DOHH2 (cell line): ENCODE measurements around the gene RAD51B.
"Not testable (repeated sequence)": the region's sequence is repeated elsewhere in the genome, so short reads cannot be mapped to it uniquely, and the experiment has no call there.

Experiments
- H3F3A ChIP-seq: fragments of 200-600 bp; sonication (generic), shearing (Covaris generic); 2 replicates; pipeline ENCODE4 v1.6.0; 2016; ENCODE audit warnings: antibody characterized with exemption, mild to moderate bottlenecking; ENCODE audit not compliant: control insufficient read depth, insufficient read depth
- H3K27ac ChIP-seq: fragments of 200-600 bp; sonication (generic); 2 replicates; pipeline ENCODE4 v1.5.1; 2014; ENCODE audit warnings: low read depth, mild to moderate bottlenecking, low read length, moderate library complexity
- H3K27me3 ChIP-seq: fragments of 200-600 bp; sonication (generic); 2 replicates; pipeline ENCODE4 v1.6.1; 2014; ENCODE audit warnings: mild to moderate bottlenecking, low read length, mixed read lengths; ENCODE audit not compliant: control insufficient read depth
- H3K36me3 ChIP-seq: fragments of 200-600 bp; sonication (generic); 2 replicates; pipeline ENCODE4 v1.6.1; 2014; ENCODE audit warnings: mild to moderate bottlenecking, low read length, moderate library complexity, mixed read lengths; ENCODE audit not compliant: control insufficient read depth
- H3K4me1 ChIP-seq: fragments of 200-600 bp; sonication (generic); 2 replicates; pipeline ENCODE4 v1.6.1; 2014; ENCODE audit warnings: mild to moderate bottlenecking, low read length, mixed read lengths; ENCODE audit not compliant: control insufficient read depth
- H3K4me2 ChIP-seq: fragments of 200-600 bp; sonication (generic); 2 replicates; pipeline ENCODE4 v1.6.0; 2014; ENCODE audit warnings: mild to moderate bottlenecking, low read length, moderate library complexity
- H3K4me3 ChIP-seq: fragments of 200-600 bp; sonication (generic); 2 replicates; pipeline ENCODE4 v1.5.1; 2014; ENCODE audit warnings: mild to moderate bottlenecking, low read length, mixed read lengths
- H3K79me2 ChIP-seq: fragments of 200-600 bp; sonication (generic); 2 replicates; pipeline ENCODE4 v1.6.1; 2014; ENCODE audit warnings: mild to moderate bottlenecking, low read length, mixed read lengths; ENCODE audit not compliant: control insufficient read depth
- H3K9me2 ChIP-seq: fragments of 200-600 bp; sonication (generic); replicated peaks from 2 replicates; pipeline ENCODE4 v1.6.1; 2014; ENCODE audit warnings: mild to moderate bottlenecking, low read length, mixed read lengths; ENCODE audit not compliant: control insufficient read depth
- H3K9me3 ChIP-seq: fragments of 200-600 bp; sonication (generic); 2 replicates; pipeline ENCODE4 v1.6.1; 2014; ENCODE audit warnings: antibody characterized with exemption, low read length, mixed read lengths; ENCODE audit not compliant: control insufficient read depth, insufficient read depth
- H4K20me1 ChIP-seq: fragments of 200-600 bp; sonication (generic); 2 replicates; pipeline ENCODE4 v1.6.0; 2014; ENCODE audit warnings: low read depth, mild to moderate bottlenecking, antibody characterized with exemption, low read length, moderate library complexity; ENCODE audit not compliant: control insufficient read depth, insufficient read depth
- EZH2phosphoT487 ChIP-seq: fragments of 200-600 bp; sonication (generic); IDR thresholded peaks from 2 replicates; pipeline ENCODE4 v1.6.1; 2017; ENCODE audit warnings: borderline replicate concordance, mild to moderate bottlenecking, antibody characterized with exemption, low read length, moderate library complexity, mixed read lengths
- TF ChIP-seq, protein P1 (sequence below): fragments of 200-600 bp; sonication (generic); IDR thresholded peaks from one replicate; pipeline ENCODE4 v1.5.1; 2014; ENCODE audit warnings: antibody characterized with exemption, mild to moderate bottlenecking, low read depth, low read length; ENCODE audit not compliant: poor library complexity, severe bottlenecking

RAD51B gene

DNA sequence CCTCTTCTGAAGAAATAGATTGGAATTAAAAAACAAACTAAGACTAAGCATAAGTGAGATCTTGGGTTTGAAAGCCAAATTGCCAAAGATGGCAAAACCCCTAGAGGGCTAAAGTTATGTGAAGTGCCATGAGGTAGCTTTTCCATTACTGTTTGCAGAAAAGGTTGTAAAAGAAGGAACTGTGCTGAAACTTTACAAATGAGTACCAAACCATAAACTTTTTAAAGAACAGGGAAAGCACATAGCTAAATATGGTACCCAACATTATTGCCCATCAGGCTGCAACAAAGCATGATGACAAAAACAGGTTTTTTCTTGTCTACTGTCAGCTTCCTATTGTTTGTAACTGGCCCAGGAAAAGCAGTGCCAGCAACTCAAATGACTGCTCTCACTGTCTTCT lies 224.2 kb downstream of the RAD51B start:
- H3K36me3 ChIP-seq: no peaks in the 10 kb centered on the region
- TF ChIP-seq, protein P1, sequence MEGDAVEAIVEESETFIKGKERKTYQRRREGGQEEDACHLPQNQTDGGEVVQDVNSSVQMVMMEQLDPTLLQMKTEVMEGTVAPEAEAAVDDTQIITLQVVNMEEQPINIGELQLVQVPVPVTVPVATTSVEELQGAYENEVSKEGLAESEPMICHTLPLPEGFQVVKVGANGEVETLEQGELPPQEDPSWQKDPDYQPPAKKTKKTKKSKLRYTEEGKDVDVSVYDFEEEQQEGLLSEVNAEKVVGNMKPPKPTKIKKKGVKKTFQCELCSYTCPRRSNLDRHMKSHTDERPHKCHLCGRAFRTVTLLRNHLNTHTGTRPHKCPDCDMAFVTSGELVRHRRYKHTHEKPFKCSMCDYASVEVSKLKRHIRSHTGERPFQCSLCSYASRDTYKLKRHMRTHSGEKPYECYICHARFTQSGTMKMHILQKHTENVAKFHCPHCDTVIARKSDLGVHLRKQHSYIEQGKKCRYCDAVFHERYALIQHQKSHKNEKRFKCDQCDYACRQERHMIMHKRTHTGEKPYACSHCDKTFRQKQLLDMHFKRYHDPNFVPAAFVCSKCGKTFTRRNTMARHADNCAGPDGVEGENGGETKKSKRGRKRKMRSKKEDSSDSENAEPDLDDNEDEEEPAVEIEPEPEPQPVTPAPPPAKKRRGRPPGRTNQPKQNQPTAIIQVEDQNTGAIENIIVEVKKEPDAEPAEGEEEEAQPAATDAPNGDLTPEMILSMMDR: no peak
- no peak for TF ChIP-seq EZH2phosphoT487
- no peaks in the 10 kb centered on the region for H3F3A ChIP-seq
- no peaks in the 10 kb centered on the region for H3K9me3 ChIP-seq
- no peaks in the 10 kb centered on the region for H3K27me3 ChIP-seq
- no peaks in the 10 kb centered on the region for H3K9me2 ChIP-seq
- H3K4me3 ChIP-seq: no peak overlapping the region
- H4K20me1 ChIP-seq: no peaks in the 10 kb centered on the region
- no peaks in the 10 kb centered on the region for H3K79me2 ChIP-seq
- no peaks in the 10 kb centered on the region for H3K4me1 ChIP-seq
- H3K27ac ChIP-seq: no peak overlapping the region
- no peak overlapping the region for H3K4me2 ChIP-seq

- Histone ChIP-seq H3K27me3 (no peaks in the 10 kb centered on the region), H3K4me2 (no peak overlapping the region), H3K79me2 (no peaks in the 10 kb centered on the region), H3K9me3 (no peaks in the 10 kb centered on the region), H3K9me2 (no peaks in the 10 kb centered on the region), H3F3A (no peaks in the 10 kb centered on the region), H4K20me1 (no peaks in the 10 kb centered on the region), H3K36me3 (no peaks in the 10 kb centered on the region), H3K4me3 (no peak overlapping the region), H3K27ac (no peak overlapping the region), H3K4me1 (no peaks in the 10 kb centered on the region)
- TF ChIP-seq, protein P1: no peak
- TF ChIP-seq EZH2phosphoT487: no peak
Measured at GRCh38 chr14:68047906-68048305, 228.3 kb downstream of the RAD51B start.

DNA sequence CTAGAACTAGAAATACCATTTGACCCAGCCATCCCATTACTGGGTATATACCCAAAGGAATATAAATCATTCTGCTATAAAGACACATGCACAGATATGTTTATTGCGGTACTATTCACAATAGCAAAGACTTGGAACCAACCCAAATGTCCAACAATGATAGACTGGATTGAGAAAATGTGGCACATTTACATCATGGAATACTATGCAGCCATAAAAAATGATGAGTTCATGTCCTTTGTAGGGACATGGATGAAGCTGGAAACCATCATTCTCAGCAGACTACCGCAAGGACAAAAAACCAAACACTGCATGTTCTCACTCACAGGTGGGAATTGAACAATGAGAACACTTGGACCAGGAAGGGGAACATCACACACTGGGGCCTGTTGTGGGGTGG lies 229.2 kb downstream of the RAD51B start:
- H3K36me3 ChIP-seq, H3K4me2 ChIP-seq, H4K20me1 ChIP-seq, H3K27ac ChIP-seq, H3F3A ChIP-seq, H3K27me3 ChIP-seq, H3K4me3 ChIP-seq, H3K9me2 ChIP-seq, H3K9me3 ChIP-seq, H3K79me2 ChIP-seq, H3K4me1 ChIP-seq: not testable (repeated sequence)

DNA sequence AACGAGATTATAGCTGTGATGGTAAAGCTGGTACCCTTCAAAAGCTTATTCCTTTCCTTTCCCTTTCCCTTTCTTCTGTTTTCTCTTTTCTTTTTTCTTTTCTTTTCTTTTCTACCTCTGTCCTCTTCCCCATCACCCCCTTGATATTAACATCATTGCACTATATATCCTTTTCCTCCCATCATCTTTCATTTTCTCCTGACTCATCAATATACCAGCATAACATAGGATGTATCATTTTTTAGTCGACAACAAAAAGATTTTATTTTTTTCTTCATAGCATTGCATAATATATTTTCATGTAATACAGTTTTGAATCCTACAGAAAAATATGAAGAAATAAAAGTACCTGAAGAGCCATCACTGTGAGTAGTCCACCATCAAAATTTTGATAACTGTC lies 230.6 kb downstream of the RAD51B start:
- no peak for TF ChIP-seq EZH2phosphoT487
- TF ChIP-seq, protein P1: no peak
- H3K27ac ChIP-seq: no peak overlapping the region
- H3F3A ChIP-seq: no peaks in the 10 kb centered on the region

More for the DNA sequence above, 230.6 kb downstream of the RAD51B start:
- Histone ChIP-seq H4K20me1 (no peaks in the 10 kb centered on the region), H3K4me2 (no peak overlapping the region), H3K9me2 (no peaks in the 10 kb centered on the region), H3K36me3 (no peaks in the 10 kb centered on the region), H3K9me3 (no peaks in the 10 kb centered on the region), H3K79me2 (no peaks in the 10 kb centered on the region), H3K4me3 (no peak overlapping the region), H3K4me1 (no peaks in the 10 kb centered on the region), H3K27me3 (no peaks in the 10 kb centered on the region)
